ENCODE data around the gene SLC6A11.

GRCh38 chr3:10930666-10931040 is 114.6 kb downstream of the SLC6A11 start:
- TF ChIP-seq CTCF (IDR thresholded peaks at IDR 0.05; ENCODE audit: extremely low read depth in 1 of 2, insufficient read depth in 1 of 2, low read depth in 1 of 2, low read length in 2 of 2) (no peak), MAX (IDR thresholded peaks at IDR 0.05; ENCODE audit: insufficient read depth, insufficient read length) (no peak), POLR2A (IDR thresholded peaks at IDR 0.05; ENCODE audit: low read depth, low read length) (no peak), POLR2AphosphoS5 (IDR thresholded peaks at IDR 0.05; ENCODE audit: insufficient read depth, low read depth, low read length) (no peak), EZH2 (IDR thresholded peaks at IDR 0.05; ENCODE audit: borderline replicate concordance, low read depth, low read length, severe bottlenecking) (no peak), JUN (IDR thresholded peaks at IDR 0.05; ENCODE audit: borderline replicate concordance, insufficient read depth, insufficient read length, low read depth) (no peak), MYC (IDR thresholded peaks at IDR 0.05; ENCODE audit: low read depth, low read length) (no peak)
